Fibroblast of the aortic adventitia (primary cell): ENCODE results near the gene EPHB1. TPM values are rescaled to one million over a fixed set of nuclear protein-coding genes. Genes with fewer than 3 reads are reported as not detected.
"Not testable (repeated sequence)": the region's sequence is repeated elsewhere in the genome, so short reads cannot be mapped to it uniquely, and the experiment has no call there.

Experiments
- DNase-seq: peaks from one replicate; pipeline ENCODE4 v3.0.0-alpha.2; 2010; ENCODE audit warnings: low read depth
- H3K4me3 ChIP-seq: 2 replicates; pipeline ENCODE4 v1.5.1; 2011; ENCODE audit warnings: low read depth, mild to moderate bottlenecking, control low read depth, low read length, moderate library complexity
- CTCF ChIP-seq: IDR thresholded peaks from 2 replicates; pipeline ENCODE4 v1.5.1; 2011; ENCODE audit warnings: mild to moderate bottlenecking, low read length, control low read depth, inconsistent platforms; ENCODE audit not compliant: insufficient read depth
- total RNA-seq: library from RNA; depleted of rRNA; stranded (reverse); fragments of >200 nt; gene quantifications from 2 replicates; pipeline ENCODE4 v1.2.3, GENCODE V29; 2012; ENCODE audit warnings: low replicate concordance

The EPHB1 gene
- total RNA-seq, 1 donor: 1.2 TPM

GRCh38 chr3:135013206-135013605, 218.1 kb downstream of the EPHB1 start:
- TF ChIP-seq CTCF: no peak
- no peak for DNase-seq
- no peak overlapping the region for H3K4me3 ChIP-seq

GRCh38 chr3:135014566-135014965, 219.5 kb downstream of the EPHB1 start:
- TF ChIP-seq CTCF: no peak
- no peak for DNase-seq
- no peak overlapping the region for H3K4me3 ChIP-seq

GRCh38 chr3:135017003-135017893, 222.2 kb downstream of the EPHB1 start:
- no peak for DNase-seq
- H3K4me3 ChIP-seq: no peak overlapping the region
- no peak for TF ChIP-seq CTCF

GRCh38 chr3:135018149-135018923, 223.3 kb downstream of the EPHB1 start:
- TF ChIP-seq CTCF: no peak
- DNase-seq: no peak
- H3K4me3 ChIP-seq: no peak overlapping the region

- TF ChIP-seq CTCF: no peak
- no peak for DNase-seq
- no peak overlapping the region for H3K4me3 ChIP-seq
These were observed 225.1 kb downstream of the EPHB1 start for GRCh38 chr3:135020181-135020580.

- H3K4me3 ChIP-seq: no peak overlapping the region
- TF ChIP-seq CTCF: no peak
- no peak for DNase-seq
These were observed 229.1 kb downstream of the EPHB1 start for GRCh38 chr3:135023996-135024658.

GRCh38 chr3:135030768-135031615, 235.9 kb downstream of the EPHB1 start:
- not testable (repeated sequence) for DNase-seq, H3K4me3 ChIP-seq
